Measurements from ENCODE around the gene PYM1.

DNA sequence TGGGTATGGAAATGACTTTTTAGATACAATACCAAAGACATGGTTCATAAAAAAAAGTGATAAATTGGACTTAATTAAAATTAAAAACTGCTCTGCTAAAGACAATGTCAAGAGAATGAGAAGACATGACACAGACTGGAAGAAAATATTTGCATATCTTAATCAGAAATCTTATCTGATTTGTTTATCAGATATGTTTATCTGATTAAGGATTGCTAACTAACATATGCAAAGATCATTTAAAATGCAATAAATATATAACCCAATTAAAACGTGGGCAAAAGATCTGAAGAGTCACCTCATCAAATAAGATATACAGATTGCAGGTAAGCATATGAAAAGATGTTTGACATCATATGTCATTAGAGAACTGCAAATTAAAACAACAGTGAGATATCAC, 75.0 kb downstream of the PYM1 start:
- TF ChIP-seq, protein P1, sequence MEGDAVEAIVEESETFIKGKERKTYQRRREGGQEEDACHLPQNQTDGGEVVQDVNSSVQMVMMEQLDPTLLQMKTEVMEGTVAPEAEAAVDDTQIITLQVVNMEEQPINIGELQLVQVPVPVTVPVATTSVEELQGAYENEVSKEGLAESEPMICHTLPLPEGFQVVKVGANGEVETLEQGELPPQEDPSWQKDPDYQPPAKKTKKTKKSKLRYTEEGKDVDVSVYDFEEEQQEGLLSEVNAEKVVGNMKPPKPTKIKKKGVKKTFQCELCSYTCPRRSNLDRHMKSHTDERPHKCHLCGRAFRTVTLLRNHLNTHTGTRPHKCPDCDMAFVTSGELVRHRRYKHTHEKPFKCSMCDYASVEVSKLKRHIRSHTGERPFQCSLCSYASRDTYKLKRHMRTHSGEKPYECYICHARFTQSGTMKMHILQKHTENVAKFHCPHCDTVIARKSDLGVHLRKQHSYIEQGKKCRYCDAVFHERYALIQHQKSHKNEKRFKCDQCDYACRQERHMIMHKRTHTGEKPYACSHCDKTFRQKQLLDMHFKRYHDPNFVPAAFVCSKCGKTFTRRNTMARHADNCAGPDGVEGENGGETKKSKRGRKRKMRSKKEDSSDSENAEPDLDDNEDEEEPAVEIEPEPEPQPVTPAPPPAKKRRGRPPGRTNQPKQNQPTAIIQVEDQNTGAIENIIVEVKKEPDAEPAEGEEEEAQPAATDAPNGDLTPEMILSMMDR (IDR thresholded peaks at IDR 0.05), result no peak
- no peak for TF ChIP-seq TAF1 (IDR thresholded peaks at IDR 0.05; ENCODE audit: borderline replicate concordance, low read depth, low read length)
- TF ChIP-seq NRF1 (IDR thresholded peaks at IDR 0.05; ENCODE audit: low read depth, low read length), result no peak
- no peak for TF ChIP-seq SIN3A (IDR thresholded peaks at IDR 0.05; ENCODE audit: borderline replicate concordance, low read depth, low read length)
